K562 (cell line): ENCODE data around the gene LRP2. TPM values are rescaled to one million over a fixed set of nuclear protein-coding genes. Genes with fewer than 3 reads are reported as not detected.
"Not testable (repeated sequence)": the region's sequence is repeated elsewhere in the genome, so short reads cannot be mapped to it uniquely, and the experiment has no call there.

Experiments used
- BCOR ChIP-seq: fragments of 450-650 bp; IDR thresholded peaks from 2 replicates; pipeline ENCODE4 v1.6.1; 2016
- CBFA2T2 ChIP-seq: fragments of 450-650 bp; conservative IDR thresholded peaks from 2 replicates; pipeline ENCODE4 v1.6.1; 2017; ENCODE audit warnings: mild to moderate bottlenecking
- CBFA2T3 ChIP-seq: fragments of 450-650 bp; IDR thresholded peaks from 2 replicates; pipeline ENCODE4 v1.6.1; 2017
- CREM ChIP-seq: IDR thresholded peaks from 2 replicates; pipeline ENCODE4 v1.6.1; 2014; ENCODE audit warnings: antibody characterized with exemption, low read depth
- CTBP1 ChIP-seq: fragments of 450-650 bp; IDR thresholded peaks from 2 replicates; pipeline ENCODE4 v1.6.1; 2016; ENCODE audit warnings: borderline replicate concordance
- FOXA3 ChIP-seq, 2 experiments: fragments of 450-650 bp in 1 of 2; sonication (generic) in 1 of 2; formaldehyde crosslinking; IDR thresholded peaks in 1 of 2; conservative IDR thresholded peaks in 1 of 2; 2 replicates each; pipeline versions ENCODE4 v1.4.0 to v1.8.0; 2020 to 2022; ENCODE audit warnings: mild to moderate bottlenecking in 2 of 2, missing genetic modification reagents in 1 of 2
- MAZ ChIP-seq, 2 experiments: fragments of 450-650 bp in 1 of 2; sonication (generic) in 1 of 2; formaldehyde crosslinking; IDR thresholded peaks in 1 of 2; conservative IDR thresholded peaks in 1 of 2; 2 replicates each; pipeline versions ENCODE4 v1.4.0 to v1.5.0; 2020; ENCODE audit warnings: mild to moderate bottlenecking in 1 of 2, missing genetic modification reagents in 1 of 2
- MBD2 ChIP-seq: sonication (generic); IDR thresholded peaks from 2 replicates; pipeline ENCODE4 v1.6.1; 2016; ENCODE audit warnings: low read depth, borderline replicate concordance
- MTA2 ChIP-seq: fragments of 450-650 bp; IDR thresholded peaks from 2 replicates; pipeline ENCODE4 v1.6.1; 2016; ENCODE audit warnings: low read depth
- MYNN ChIP-seq, 2 experiments: sonication (generic); formaldehyde crosslinking in 1 of 2; IDR thresholded peaks; 2 replicates each; pipeline versions ENCODE4 v1.5.0 to v1.6.1; 2016 to 2020; ENCODE audit warnings: antibody characterized with exemption in 1 of 2, missing genetic modification reagents in 1 of 2
- NR4A1 ChIP-seq, 2 experiments: fragments of 250-450 bp in 1 of 2; fragments of 450-650 bp in 1 of 2; sonication (Bioruptor Pico) in 1 of 2; IDR thresholded peaks; 2 replicates each; pipeline versions ENCODE4 v1.4.0 to v1.6.1; 2016 to 2020; ENCODE audit warnings: mild to moderate bottlenecking in 2 of 2, missing compliant biosample characterization in 1 of 2, missing genetic modification characterization in 1 of 2, moderate library complexity in 1 of 2
- POLR2AphosphoS5 ChIP-seq: IDR thresholded peaks from 2 replicates; pipeline ENCODE4 v1.6.1; 2011; ENCODE audit warnings: mild to moderate bottlenecking, low read depth, low read length, moderate library complexity; ENCODE audit not compliant: control insufficient read depth, insufficient read depth
- SMAD4 ChIP-seq: fragments of 250-450 bp; sonication (Bioruptor Pico); conservative IDR thresholded peaks from 2 replicates; pipeline ENCODE4 v1.8.0; 2021; ENCODE audit warnings: inconsistent platforms, mild to moderate bottlenecking, moderate library complexity
- SMARCE1 ChIP-seq: fragments of 450-650 bp; IDR thresholded peaks from 2 replicates; pipeline ENCODE4 v1.7.1; 2016; ENCODE audit warnings: mild to moderate bottlenecking
- TBL1XR1 ChIP-seq, 2 experiments: IDR thresholded peaks; 2 replicates each; pipeline ENCODE4 v1.6.1; 2012; ENCODE audit warnings: improper control_type of control experiment in 2 of 2, low read length in 2 of 2, mild to moderate bottlenecking in 1 of 2
- TCF7 ChIP-seq: sonication (generic); IDR thresholded peaks from 2 replicates; pipeline ENCODE4 v1.6.1; 2016; ENCODE audit warnings: antibody characterized with exemption, borderline replicate concordance
- polyA plus RNA-seq, 8 experiments: library from polyadenylated mRNA; depleted of rRNA in 4 of 8; stranded (reverse) in 5 of 8; unstranded in 3 of 8; fragments of >200 nt; fragmentation: Nextera tagmentation in 2 of 8; fragmentation: Illumina TruSeq in 1 of 8; extraction: Ambion mirVana in 2 of 8; extraction: Trizol in 1 of 8; gene quantifications; 2 replicates each; pipeline versions ENCODE4 v1.2.1 to v1.2.3, GENCODE V29; 2011 to 2014; ENCODE audit warnings: inconsistent platforms in 1 of 8, missing spikeins in 1 of 8
- total RNA-seq, 7 experiments: library from RNA; depleted of rRNA in 6 of 7; stranded (reverse); fragments of >200 nt in 6 of 7; fragmentation: Illumina TruSeq in 2 of 7; extraction: Trizol in 2 of 7; gene quantifications; 2 replicates each; pipeline versions ENCODE4 v1.2.1 to v1.2.3, GENCODE V29; 2011 to 2021; ENCODE audit warnings: low replicate concordance in 1 of 7
- TF ChIP-seq, protein P1 (sequence below): fragments of 450-650 bp; IDR thresholded peaks from 2 replicates; pipeline ENCODE4 v1.6.1; 2017; ENCODE audit warnings: antibody characterized with exemption, mild to moderate bottlenecking
- TF ChIP-seq, protein P2 (sequence below), 2 experiments: fragments of 200-800 bp in 1 of 2; sonication (Bioruptor generic) in 1 of 2; sonication (generic) in 1 of 2; formaldehyde crosslinking in 1 of 2; IDR thresholded peaks in 1 of 2; conservative IDR thresholded peaks in 1 of 2; 2 replicates each; pipeline versions ENCODE4 v1.5.0 to v1.6.1; 2016 to 2020; ENCODE audit warnings: missing compliant biosample characterization in 1 of 2, missing genetic modification characterization in 1 of 2, missing genetic modification reagents in 1 of 2
- TF ChIP-seq, protein P3 (sequence below): fragments of 450-650 bp; IDR thresholded peaks from 2 replicates; pipeline ENCODE4 v1.6.1; 2016; ENCODE audit warnings: antibody characterized with exemption
- TF ChIP-seq, protein P4 (sequence below): fragments of 250-450 bp; sonication (Bioruptor Pico); IDR thresholded peaks from 2 replicates; pipeline ENCODE4 v1.8.0; 2022; ENCODE audit warnings: moderate library complexity, mild to moderate bottlenecking, inconsistent platforms

Gene LRP2
- total and polyA plus RNA-seq, 9 of the 15 experiments (the other 6 are each of a cell fraction or from before 2014, with no cell fraction given): 0.04 to 0.18 (median 0.11) TPM; not detected in 1

DNA sequence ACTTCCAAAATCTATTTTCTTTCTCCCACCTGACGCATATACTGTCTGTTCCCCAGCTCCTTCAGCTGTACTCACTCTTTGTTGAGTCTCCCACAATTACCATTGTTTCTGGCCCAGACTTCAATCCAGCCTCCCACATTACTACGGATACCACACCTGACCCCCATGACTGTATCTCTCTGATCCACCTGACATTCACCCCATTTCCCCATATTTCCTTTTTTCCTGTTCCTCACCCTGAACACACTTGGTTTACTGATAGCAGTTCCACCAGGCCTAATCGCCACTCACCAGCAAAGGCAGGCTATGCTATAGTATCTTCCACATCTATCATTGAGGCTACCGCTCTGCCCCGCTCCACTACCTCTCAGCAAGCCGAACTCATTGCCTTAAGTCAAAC, 228.1 kb downstream of the LRP2 start (continued):
- TF ChIP-seq, protein P1, sequence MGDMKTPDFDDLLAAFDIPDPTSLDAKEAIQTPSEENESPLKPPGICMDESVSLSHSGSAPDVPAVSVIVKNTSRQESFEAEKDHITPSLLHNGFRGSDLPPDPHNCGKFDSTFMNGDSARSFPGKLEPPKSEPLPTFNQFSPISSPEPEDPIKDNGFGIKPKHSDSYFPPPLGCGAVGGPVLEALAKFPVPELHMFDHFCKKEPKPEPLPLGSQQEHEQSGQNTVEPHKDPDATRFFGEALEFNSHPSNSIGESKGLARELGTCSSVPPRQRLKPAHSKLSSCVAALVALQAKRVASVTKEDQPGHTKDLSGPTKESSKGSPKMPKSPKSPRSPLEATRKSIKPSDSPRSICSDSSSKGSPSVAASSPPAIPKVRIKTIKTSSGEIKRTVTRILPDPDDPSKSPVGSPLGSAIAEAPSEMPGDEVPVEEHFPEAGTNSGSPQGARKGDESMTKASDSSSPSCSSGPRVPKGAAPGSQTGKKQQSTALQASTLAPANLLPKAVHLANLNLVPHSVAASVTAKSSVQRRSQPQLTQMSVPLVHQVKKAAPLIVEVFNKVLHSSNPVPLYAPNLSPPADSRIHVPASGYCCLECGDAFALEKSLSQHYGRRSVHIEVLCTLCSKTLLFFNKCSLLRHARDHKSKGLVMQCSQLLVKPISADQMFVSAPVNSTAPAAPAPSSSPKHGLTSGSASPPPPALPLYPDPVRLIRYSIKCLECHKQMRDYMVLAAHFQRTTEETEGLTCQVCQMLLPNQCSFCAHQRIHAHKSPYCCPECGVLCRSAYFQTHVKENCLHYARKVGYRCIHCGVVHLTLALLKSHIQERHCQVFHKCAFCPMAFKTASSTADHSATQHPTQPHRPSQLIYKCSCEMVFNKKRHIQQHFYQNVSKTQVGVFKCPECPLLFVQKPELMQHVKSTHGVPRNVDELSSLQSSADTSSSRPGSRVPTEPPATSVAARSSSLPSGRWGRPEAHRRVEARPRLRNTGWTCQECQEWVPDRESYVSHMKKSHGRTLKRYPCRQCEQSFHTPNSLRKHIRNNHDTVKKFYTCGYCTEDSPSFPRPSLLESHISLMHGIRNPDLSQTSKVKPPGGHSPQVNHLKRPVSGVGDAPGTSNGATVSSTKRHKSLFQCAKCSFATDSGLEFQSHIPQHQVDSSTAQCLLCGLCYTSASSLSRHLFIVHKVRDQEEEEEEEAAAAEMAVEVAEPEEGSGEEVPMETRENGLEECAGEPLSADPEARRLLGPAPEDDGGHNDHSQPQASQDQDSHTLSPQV: 0 out of 2 replicates have a peak, but pooled peaks have one; percentile 10
- TF ChIP-seq BCOR (peak; percentile 87), CTBP1 (peak; percentile 69; the same call in 1 of the 2 replicates), SMAD4 (CRISPR knock-in tag) (peak; percentile 94), MTA2 (peak; percentile 95), MYNN (IDR thresholded peaks at IDR 0.05) (peak; percentile 67; the same call in 1 of the 2 replicates), SMARCE1 (peak; percentile 95), MAZ (CRISPR knock-in tag; conservative IDR thresholded peaks at IDR 0.05 in 1 of 2, IDR thresholded peaks at IDR 0.05 in 1 of 2) (peak; percentile 14 to 30; a peak in 1 of 4 replicates), MBD2 (0 out of 2 replicates have a peak, but pooled peaks have one; percentile 51), TBL1XR1 (IDR thresholded peaks at IDR 0.05; ENCODE audit: low read length in 2 of 2) (0 out of 4 replicates have a peak, but pooled peaks of 1 of the 2 experiments have one; percentile 32), CBFA2T3 (peak; percentile 98), CREM (peak; percentile 68), TCF7 (peak; percentile 61; the same call in 1 of the 2 replicates), CBFA2T2 (peak; percentile 97), POLR2AphosphoS5 (peak; percentile 71; the same call in 1 of the 2 replicates), FOXA3 (CRISPR knock-in tag; conservative IDR thresholded peaks at IDR 0.05 in 1 of 2, IDR thresholded peaks at IDR 0.05 in 1 of 2) (peak in 1 of 2 experiments; percentile 69; a peak in 2 of 4 replicates), NR4A1 (tag; IDR thresholded peaks at IDR 0.05) (0 out of 2 replicates have a peak, but pooled peaks have one; percentile 27)
- not testable (repeated sequence) for TF ChIP-seq MYNN, NR4A1 (CRISPR knock-in tag; IDR thresholded peaks at IDR 0.05)
- TF ChIP-seq, protein P2, sequence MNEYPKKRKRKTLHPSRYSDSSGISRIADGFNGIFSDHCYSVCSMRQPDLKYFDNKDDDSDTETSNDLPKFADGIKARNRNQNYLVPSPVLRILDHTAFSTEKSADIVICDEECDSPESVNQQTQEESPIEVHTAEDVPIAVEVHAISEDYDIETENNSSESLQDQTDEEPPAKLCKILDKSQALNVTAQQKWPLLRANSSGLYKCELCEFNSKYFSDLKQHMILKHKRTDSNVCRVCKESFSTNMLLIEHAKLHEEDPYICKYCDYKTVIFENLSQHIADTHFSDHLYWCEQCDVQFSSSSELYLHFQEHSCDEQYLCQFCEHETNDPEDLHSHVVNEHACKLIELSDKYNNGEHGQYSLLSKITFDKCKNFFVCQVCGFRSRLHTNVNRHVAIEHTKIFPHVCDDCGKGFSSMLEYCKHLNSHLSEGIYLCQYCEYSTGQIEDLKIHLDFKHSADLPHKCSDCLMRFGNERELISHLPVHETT (CRISPR knock-in tag; conservative IDR thresholded peaks at IDR 0.05 in 1 of 2, IDR thresholded peaks at IDR 0.05 in 1 of 2): peak in 1 of 2 experiments; percentile 46; a peak in 1 of 4 replicates
- TF ChIP-seq, protein P3, sequence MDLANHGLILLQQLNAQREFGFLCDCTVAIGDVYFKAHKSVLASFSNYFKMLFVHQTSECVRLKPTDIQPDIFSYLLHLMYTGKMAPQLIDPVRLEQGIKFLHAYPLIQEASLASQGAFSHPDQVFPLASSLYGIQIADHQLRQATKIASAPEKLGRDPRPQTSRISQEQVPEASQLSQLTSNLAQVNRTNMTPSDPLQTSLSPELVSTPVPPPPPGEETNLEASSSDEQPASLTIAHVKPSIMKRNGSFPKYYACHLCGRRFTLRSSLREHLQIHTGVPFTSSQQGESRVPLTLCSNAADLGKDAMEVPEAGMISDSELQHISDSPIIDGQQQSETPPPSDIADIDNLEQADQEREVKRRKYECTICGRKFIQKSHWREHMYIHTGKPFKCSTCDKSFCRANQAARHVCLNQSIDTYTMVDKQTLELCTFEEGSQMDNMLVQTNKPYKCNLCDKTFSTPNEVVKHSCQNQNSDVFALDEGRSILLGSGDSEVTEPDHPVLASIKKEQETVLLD: peak; percentile 86
- TF ChIP-seq, protein P4, sequence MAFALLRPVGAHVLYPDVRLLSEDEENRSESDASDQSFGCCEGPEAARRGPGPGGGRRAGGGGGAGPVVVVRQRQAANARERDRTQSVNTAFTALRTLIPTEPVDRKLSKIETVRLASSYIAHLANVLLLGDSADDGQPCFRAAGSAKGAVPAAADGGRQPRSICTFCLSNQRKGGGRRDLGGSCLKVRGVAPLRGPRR (CRISPR knock-in tag): peak; percentile 32; the same call in 1 of the 2 replicates
